ENCODE measurements around the gene MSS51. TPM values are rescaled to one million over a fixed set of nuclear protein-coding genes. Genes with fewer than 3 reads are reported as not detected.

Gene MSS51
- total RNA-seq, 1 donor from 2014 or later, result 1.5 TPM

DNA sequence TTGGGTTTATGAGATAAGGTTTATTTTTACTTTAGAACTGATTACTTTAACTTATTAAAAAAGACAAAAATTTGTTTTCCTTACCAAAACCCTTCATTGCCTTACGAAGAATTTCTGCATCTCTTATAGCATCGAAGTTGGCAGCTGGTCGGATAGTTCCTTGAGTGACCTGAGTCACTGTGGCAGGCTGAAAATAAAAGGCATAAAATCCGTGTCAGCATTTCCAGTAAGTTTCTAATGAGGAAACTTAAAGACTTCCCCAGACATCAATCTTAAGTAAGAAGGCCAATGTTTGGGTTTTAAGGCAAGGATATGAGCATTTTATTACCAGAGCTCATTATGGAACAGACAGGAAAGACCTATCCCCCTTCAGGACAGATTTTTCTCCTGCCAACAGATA, 45.1 kb downstream of the MSS51 start:
- intact Hi-C loops (cut with DNase I), result no loop called here
- peaks cover 0 to 47% of the 10 kb centered on the region in 2 donors for H3K36me3 ChIP-seq
- no peak for DNase-seq (ENCODE audit: extremely low spot score in 2 of 2)
- no peaks in the 10 kb centered on the region for H3K4me1 ChIP-seq
- no peak overlapping the region for H3K4me3 ChIP-seq
- H3K27ac ChIP-seq, result no peak overlapping the region
- no peaks in the 10 kb centered on the region for H3K27me3 ChIP-seq
- TF ChIP-seq, protein P1, sequence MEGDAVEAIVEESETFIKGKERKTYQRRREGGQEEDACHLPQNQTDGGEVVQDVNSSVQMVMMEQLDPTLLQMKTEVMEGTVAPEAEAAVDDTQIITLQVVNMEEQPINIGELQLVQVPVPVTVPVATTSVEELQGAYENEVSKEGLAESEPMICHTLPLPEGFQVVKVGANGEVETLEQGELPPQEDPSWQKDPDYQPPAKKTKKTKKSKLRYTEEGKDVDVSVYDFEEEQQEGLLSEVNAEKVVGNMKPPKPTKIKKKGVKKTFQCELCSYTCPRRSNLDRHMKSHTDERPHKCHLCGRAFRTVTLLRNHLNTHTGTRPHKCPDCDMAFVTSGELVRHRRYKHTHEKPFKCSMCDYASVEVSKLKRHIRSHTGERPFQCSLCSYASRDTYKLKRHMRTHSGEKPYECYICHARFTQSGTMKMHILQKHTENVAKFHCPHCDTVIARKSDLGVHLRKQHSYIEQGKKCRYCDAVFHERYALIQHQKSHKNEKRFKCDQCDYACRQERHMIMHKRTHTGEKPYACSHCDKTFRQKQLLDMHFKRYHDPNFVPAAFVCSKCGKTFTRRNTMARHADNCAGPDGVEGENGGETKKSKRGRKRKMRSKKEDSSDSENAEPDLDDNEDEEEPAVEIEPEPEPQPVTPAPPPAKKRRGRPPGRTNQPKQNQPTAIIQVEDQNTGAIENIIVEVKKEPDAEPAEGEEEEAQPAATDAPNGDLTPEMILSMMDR (IDR thresholded peaks at IDR 0.05), result no peak
- TF ChIP-seq POLR2AphosphoS5 (IDR thresholded peaks at IDR 0.05; ENCODE audit: insufficient read depth in 1 of 2, low read depth in 1 of 2) (no peak), POLR2A (IDR thresholded peaks at IDR 0.05) (no peak)
- H3K9me3 ChIP-seq, result no peaks in the 10 kb centered on the region

DNA sequence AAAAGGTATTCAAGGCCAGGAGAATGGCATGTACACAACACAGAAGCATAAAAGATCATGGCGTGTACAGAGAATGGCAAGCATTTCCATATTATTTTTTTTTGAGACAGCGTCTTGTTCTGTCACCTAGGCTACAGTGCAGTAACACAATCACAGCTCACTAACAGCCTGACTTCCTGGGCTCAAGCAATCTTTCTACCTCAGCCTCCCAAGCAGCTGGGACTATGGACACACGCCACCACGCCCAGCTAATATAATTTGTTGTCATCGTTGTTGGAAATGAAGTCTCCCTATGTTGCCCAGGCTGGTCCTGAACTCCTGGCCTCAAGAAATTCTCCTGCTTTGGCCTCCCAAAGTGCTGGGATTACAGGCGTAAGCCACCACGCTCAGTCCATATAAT, 46.8 kb downstream of the MSS51 start:
- peaks cover 0 to 63% of the 10 kb centered on the region in 2 donors for H3K36me3 ChIP-seq
- H3K9me3 ChIP-seq, result no peaks in the 10 kb centered on the region
- no peak overlapping the region for H3K4me3 ChIP-seq
- DNase-seq (ENCODE audit: extremely low spot score in 2 of 2), result no peak
- TF ChIP-seq POLR2AphosphoS5 (IDR thresholded peaks at IDR 0.05; ENCODE audit: insufficient read depth in 1 of 2, low read depth in 1 of 2) (no peak), POLR2A (IDR thresholded peaks at IDR 0.05) (no peak)
- TF ChIP-seq, protein P1 (IDR thresholded peaks at IDR 0.05), result no peak
- no peaks in the 10 kb centered on the region for H3K4me1 ChIP-seq
- intact Hi-C loops (cut with DNase I), result no loop called here
- H3K27ac ChIP-seq, result no peak overlapping the region
- no peaks in the 10 kb centered on the region for H3K27me3 ChIP-seq

DNA sequence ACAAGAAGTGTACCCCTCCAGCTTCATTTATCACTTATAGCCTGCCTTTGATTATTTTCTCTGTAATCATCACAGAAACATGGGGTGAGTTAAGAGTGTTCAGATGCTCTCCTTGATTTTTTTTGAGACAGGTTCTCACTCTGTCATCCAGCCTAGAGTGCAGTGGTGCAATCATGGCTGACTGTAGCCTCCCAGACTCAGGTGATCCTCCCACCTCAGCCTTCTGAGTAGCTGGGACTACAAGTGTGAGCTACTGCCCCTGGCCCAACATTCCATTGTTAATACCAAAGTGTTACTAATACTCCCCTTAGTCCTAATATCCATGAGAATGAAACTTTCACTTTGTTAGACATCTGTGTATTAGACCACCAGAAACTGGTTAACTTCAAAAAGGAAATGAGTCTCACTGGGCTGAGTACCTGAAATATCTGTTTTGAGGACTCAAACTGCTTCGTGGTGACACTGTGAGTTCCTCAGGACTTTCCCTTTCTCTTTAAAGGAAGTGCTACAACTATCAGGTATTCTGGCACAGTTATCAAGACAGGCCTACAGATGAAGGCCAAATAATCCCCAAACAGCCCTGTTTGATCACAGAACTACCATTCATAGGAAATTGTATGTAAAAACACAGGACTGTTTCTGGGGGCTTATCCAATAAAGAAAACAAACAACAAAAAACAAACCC, 54.2 kb downstream of the MSS51 start:
- TF ChIP-seq, protein P1 (IDR thresholded peaks at IDR 0.05), result no peak
- TF ChIP-seq POLR2AphosphoS5 (IDR thresholded peaks at IDR 0.05; ENCODE audit: insufficient read depth in 1 of 2, low read depth in 1 of 2) (no peak), POLR2A (IDR thresholded peaks at IDR 0.05) (no peak)
- intact Hi-C loops (cut with DNase I), result no loop called here
- no peak for DNase-seq (ENCODE audit: extremely low spot score in 2 of 2)
- no peaks in the 10 kb centered on the region for H3K27me3 ChIP-seq
- no peak overlapping the region for H3K4me3 ChIP-seq
- no peak overlapping the region for H3K27ac ChIP-seq
- no peaks in the 10 kb centered on the region for H3K9me3 ChIP-seq
- H3K36me3 ChIP-seq, result peaks cover 7 to 91% of the 10 kb centered on the region in 2 donors
- H3K4me1 ChIP-seq, result no peaks in the 10 kb centered on the region

DNA sequence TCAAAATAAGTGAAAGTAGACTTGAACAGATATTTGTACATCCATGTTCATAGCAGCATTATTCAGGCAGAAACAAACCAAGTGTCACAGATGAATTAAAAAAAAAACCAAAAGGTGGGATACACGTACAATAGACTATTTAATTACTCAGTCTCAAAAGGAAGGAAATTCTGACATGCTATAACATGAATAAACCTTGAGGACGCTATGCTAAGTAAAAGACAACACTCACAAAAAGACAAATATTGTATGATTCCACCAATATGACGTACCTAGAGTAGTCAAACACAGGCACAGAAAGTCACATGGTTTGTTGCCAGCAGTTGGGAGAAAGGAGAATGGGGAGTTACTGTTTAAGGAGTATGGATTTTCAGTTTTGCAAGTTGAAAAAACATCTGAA, 56.7 kb downstream of the MSS51 start:
- no peaks in the 10 kb centered on the region for H3K9me3 ChIP-seq
- intact Hi-C loops (cut with DNase I), result no loop called here
- H3K36me3 ChIP-seq, result peaks cover 7 to 77% of the 10 kb centered on the region in 2 donors
- H3K27me3 ChIP-seq, result no peaks in the 10 kb centered on the region
- H3K4me3 ChIP-seq, result no peak overlapping the region
- TF ChIP-seq POLR2A (IDR thresholded peaks at IDR 0.05), result no peak
- TF ChIP-seq, protein P1 (IDR thresholded peaks at IDR 0.05), result no peak
- no peak for TF ChIP-seq POLR2AphosphoS5 (IDR thresholded peaks at IDR 0.05; ENCODE audit: insufficient read depth in 1 of 2, low read depth in 1 of 2)
- no peak for DNase-seq (ENCODE audit: extremely low spot score in 2 of 2)
- no peaks in the 10 kb centered on the region for H3K4me1 ChIP-seq
- H3K27ac ChIP-seq, result no peak overlapping the region

Other genes with a start within 250 kb of the MSS51 start
- 16.2 TPM for gene DNAJC9, start 186.3 kb downstream of the MSS51 start, total RNA-seq
- gene MRPS16, start 180.9 kb downstream of the MSS51 start, total RNA-seq, result 31.9 TPM
- gene CFAP70, start 74.7 kb downstream of the MSS51 start, total RNA-seq, result 1.5 TPM
- gene ANXA7, start 19.5 kb downstream of the MSS51 start, total RNA-seq, result 90.1 TPM
- gene PPP3CB, start 62.5 kb upstream of the MSS51 start, total RNA-seq, result 46.2 TPM
- gene USP54, start 157.8 kb upstream of the MSS51 start, total RNA-seq, result 27.7 TPM
- gene MYOZ1, start 207.9 kb upstream of the MSS51 start, total RNA-seq, result not detected
- gene SYNPO2L, start 222.5 kb upstream of the MSS51 start, total RNA-seq, result 0.49 TPM

Measured in vagina (tissue), 2 donors.